Measurements from ENCODE around the gene SOWAHD.
"Not testable (repeated sequence)": the region's sequence is repeated elsewhere in the genome, so short reads cannot be mapped to it uniquely, and the experiment has no call there.

Gene SOWAHD

DNA sequence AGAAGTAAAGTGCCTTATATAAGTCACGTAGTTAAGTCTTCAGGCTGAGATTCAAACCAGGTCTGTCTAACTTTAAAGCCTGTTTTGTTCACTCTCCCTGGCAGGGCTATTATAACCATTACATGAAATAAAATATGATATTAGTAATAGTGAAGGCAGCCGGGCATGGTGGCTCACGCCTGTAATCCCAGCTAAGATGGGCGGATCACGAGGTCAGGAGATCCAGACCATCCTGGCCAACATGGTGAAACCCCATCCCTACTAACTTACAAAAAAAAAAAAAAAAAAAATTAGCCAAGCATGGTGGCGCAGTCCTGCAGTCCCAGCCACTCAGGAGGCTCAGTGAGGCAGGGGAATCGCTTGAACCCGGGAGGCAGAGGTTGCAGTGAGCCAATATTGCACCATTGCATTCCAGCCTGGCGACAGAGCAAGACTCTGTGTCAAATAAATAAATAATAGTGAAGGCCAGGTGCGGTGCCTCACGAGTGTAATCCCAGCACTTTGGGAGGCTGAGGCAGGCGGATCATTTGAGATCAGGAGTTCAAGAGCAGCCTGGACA is 22.1 kb upstream of the SOWAHD start:
- Histone ChIP-seq H3K4me3 (ENCODE audit: low read depth, low read length) (no peak overlapping the region), H3K4me1 (ENCODE audit: control insufficient read depth, insufficient read depth, low read length) (no peaks in the 10 kb centered on the region), H3K9ac (ENCODE audit: low read length) (no peak overlapping the region), H3K36me3 (ENCODE audit: control insufficient read depth, insufficient read depth, low read length) (no peaks in the 10 kb centered on the region), H3K27ac (ENCODE audit: low read depth, low read length) (no peak overlapping the region), H3K27me3 (ENCODE audit: control insufficient read depth, insufficient read depth, low read length) (no peaks in the 10 kb centered on the region), H3K9me3 (ENCODE audit: control insufficient read depth, insufficient read depth, low read depth, low read length) (peaks cover 13% of the 10 kb centered on the region; the same call in 1 of the 2 replicates)

DNA sequence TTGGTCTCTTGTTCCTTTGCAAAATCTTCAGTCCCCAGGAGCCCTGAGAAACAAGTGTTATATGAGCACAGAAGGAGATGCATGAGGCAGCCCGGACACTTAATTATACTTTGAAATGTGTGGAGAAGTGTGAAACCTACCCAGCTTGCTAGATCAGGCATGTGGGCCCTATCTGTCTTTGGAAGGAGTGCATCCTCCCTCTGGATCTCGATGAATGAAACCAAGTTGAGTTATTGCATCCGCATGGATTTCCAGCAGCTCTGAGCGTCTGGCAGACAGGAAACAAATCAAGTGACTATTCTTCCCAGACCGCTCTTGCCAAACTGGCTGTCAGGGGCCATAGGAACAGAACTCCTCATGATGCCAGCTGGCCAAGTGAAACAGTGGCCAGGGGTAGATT is 19.6 kb upstream of the SOWAHD start:
- Histone ChIP-seq H3K36me3 (ENCODE audit: control insufficient read depth, insufficient read depth, low read length) (no peaks in the 10 kb centered on the region), H3K9ac (ENCODE audit: low read length) (no peak overlapping the region), H3K27me3 (ENCODE audit: control insufficient read depth, insufficient read depth, low read length) (no peaks in the 10 kb centered on the region), H3K9me3 (ENCODE audit: control insufficient read depth, insufficient read depth, low read depth, low read length) (peaks cover 5% of the 10 kb centered on the region; the same call in 1 of the 2 replicates), H3K4me1 (ENCODE audit: control insufficient read depth, insufficient read depth, low read length) (no peaks in the 10 kb centered on the region), H3K27ac (ENCODE audit: low read depth, low read length) (no peak overlapping the region), H3K4me3 (ENCODE audit: low read depth, low read length) (no peak overlapping the region)

DNA sequence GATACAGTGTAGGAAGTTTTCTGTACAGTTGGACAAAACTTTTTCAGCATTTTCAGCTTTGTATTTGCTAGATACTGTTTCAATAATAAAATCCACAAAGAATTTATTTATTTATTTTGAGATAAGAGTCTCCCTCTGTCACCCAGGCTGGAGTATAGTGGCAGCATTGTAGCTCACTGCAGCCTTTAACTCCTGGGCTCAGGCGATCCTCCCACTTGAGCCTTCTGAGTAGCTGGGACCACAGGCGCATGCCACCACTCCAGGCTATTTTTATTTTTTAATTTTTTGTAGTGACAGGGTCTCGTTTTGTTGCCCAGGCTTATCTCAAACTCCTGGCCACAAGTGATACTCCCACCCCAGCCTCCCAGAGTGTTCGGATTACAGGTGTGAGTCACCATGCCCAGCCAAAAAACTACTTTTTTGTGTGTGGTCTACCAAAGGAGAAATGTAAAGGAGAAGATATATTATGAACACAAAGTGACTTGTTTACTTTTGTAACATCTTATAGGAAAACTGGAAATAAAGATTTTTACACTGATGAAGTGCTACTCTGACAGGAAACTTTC is 13.0 kb upstream of the SOWAHD start:
- H3K4me1 ChIP-seq (ENCODE audit: control insufficient read depth, insufficient read depth, low read length): no peaks in the 10 kb centered on the region
- H3K9ac ChIP-seq (ENCODE audit: low read length): no peak overlapping the region
- no peak overlapping the region for H3K27ac ChIP-seq (ENCODE audit: low read depth, low read length)
- no peaks in the 10 kb centered on the region for H3K36me3 ChIP-seq (ENCODE audit: control insufficient read depth, insufficient read depth, low read length)
- H3K9me3 ChIP-seq (ENCODE audit: control insufficient read depth, insufficient read depth, low read depth, low read length): peaks cover 6% of the 10 kb centered on the region; the same call in 1 of the 2 replicates
- H3K4me3 ChIP-seq (ENCODE audit: low read depth, low read length): no peak overlapping the region
- H3K27me3 ChIP-seq (ENCODE audit: control insufficient read depth, insufficient read depth, low read length): no peaks in the 10 kb centered on the region

DNA sequence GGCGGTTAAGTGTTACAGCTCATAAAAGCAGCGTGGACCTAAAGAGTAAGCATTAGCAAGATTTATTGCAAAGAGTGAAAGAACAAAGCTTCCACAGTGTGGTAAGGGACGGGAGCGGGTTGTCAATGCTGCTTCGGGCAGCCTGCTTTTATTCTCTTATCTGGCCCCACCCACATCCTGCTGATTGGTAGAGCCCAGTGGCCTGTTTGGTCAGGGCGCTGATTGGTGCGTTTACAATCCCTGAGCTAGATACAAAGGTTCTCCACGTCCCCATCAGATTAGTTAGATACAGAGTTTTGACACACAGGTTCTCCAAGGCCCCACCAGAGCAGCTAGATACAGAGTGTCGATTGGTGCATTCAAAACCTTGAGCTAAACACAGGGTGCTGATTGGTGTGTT is 8.3 kb upstream of the SOWAHD start:
- H3K36me3 ChIP-seq (ENCODE audit: control insufficient read depth, insufficient read depth, low read length); H3K4me1 ChIP-seq (ENCODE audit: control insufficient read depth, insufficient read depth, low read length); H3K27me3 ChIP-seq (ENCODE audit: control insufficient read depth, insufficient read depth, low read length); H3K4me3 ChIP-seq (ENCODE audit: low read depth, low read length); H3K27ac ChIP-seq (ENCODE audit: low read depth, low read length); H3K9ac ChIP-seq (ENCODE audit: low read length): not testable (repeated sequence)
- peaks cover 13% of the 10 kb centered on the region; the same call in 1 of the 2 replicates for H3K9me3 ChIP-seq (ENCODE audit: control insufficient read depth, insufficient read depth, low read depth, low read length)

DNA sequence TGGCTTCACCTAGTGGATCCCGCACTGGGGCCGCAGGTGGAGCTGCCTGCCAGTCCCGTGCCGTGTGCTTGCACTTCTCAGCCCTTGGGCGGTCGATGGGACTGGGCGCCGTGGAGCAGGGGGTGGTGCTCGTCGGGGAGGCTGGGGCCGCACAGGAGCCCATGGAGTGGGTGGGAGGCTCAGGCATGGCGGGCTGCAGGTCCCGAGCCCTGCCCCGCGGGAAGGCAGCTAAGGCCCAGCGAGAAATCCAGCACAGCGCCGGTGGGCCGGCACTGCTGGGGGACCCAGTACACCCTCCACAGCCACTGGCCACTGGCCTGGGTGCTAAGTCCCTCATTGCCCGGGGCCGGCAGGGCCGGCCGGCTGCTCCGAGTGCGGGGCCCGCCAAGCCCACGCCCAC is 7.6 kb upstream of the SOWAHD start:
- H3K4me3 ChIP-seq (ENCODE audit: low read depth, low read length); H3K27me3 ChIP-seq (ENCODE audit: control insufficient read depth, insufficient read depth, low read length); H3K4me1 ChIP-seq (ENCODE audit: control insufficient read depth, insufficient read depth, low read length); H3K9ac ChIP-seq (ENCODE audit: low read length); H3K27ac ChIP-seq (ENCODE audit: low read depth, low read length); H3K36me3 ChIP-seq (ENCODE audit: control insufficient read depth, insufficient read depth, low read length): not testable (repeated sequence)
- peaks cover 13% of the 10 kb centered on the region; the same call in 1 of the 2 replicates for H3K9me3 ChIP-seq (ENCODE audit: control insufficient read depth, insufficient read depth, low read depth, low read length)

DNA sequence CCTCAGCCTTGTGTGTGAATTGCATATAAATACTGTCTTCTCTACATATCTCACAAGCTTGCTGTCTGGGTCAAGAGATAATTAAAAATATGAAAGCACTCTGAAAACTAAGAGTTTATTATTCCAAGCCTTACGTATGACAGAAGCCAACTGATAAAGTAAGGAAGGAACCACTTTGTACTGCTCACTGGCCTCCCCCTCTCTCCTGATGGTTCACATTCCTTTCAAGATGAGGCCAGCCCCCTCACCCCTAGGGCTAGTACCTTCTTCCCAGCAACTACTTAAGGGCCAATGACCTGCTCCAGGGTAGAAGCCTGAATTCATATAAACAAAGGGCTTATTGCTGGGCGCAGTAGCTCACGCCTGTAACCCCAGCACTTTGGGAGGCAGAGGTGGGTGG is 5.4 kb upstream of the SOWAHD start:
- no peak overlapping the region for H3K9ac ChIP-seq (ENCODE audit: low read length)
- no peaks in the 10 kb centered on the region for H3K36me3 ChIP-seq (ENCODE audit: control insufficient read depth, insufficient read depth, low read length)
- peaks cover 25% of the 10 kb centered on the region for H3K4me1 ChIP-seq (ENCODE audit: control insufficient read depth, insufficient read depth, low read length)
- peaks cover 8% of the 10 kb centered on the region; the same call in 1 of the 2 replicates for H3K27me3 ChIP-seq (ENCODE audit: control insufficient read depth, insufficient read depth, low read length)
- no peak overlapping the region for H3K27ac ChIP-seq (ENCODE audit: low read depth, low read length)
- peaks cover 13% of the 10 kb centered on the region; the same call in 1 of the 2 replicates for H3K9me3 ChIP-seq (ENCODE audit: control insufficient read depth, insufficient read depth, low read depth, low read length)
- no peak overlapping the region for H3K4me3 ChIP-seq (ENCODE audit: low read depth, low read length)

DNA sequence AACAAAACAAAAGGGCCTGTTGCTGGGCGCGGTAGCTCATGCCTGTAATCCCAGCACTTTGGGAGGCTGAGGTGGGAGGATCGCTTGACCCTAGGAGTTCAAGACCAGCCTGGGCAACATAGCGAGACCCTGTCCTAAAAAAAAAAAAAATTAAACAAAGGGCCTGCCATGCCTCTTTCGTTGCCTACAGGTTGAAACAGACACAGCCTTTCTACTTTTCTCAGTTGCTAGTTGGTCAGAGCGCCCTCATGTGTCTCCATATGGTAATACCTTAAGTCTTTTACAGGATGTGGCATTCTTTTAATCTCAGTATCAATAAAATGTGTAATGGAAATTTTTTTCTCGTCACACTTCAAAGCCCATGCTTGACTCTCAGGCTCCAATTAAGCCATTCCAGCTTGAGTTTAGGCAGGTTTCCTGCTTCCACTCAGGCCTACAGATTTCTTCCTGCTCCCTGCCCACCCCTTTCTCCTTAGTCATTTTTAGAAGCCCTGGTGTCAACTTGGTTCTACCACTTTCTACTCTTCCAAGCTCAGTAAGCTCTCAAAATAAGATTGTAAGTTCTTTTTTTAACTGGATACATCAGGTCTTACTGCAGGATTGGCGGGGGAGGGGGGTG is 4.6 kb upstream of the SOWAHD start:
- H3K36me3 ChIP-seq (ENCODE audit: control insufficient read depth, insufficient read depth, low read length): no peaks in the 10 kb centered on the region
- H3K27me3 ChIP-seq (ENCODE audit: control insufficient read depth, insufficient read depth, low read length): peaks cover 12% of the 10 kb centered on the region
- H3K4me3 ChIP-seq (ENCODE audit: low read depth, low read length): no peak overlapping the region
- H3K27ac ChIP-seq (ENCODE audit: low read depth, low read length): no peak overlapping the region
- H3K4me1 ChIP-seq (ENCODE audit: control insufficient read depth, insufficient read depth, low read length): peaks cover 25% of the 10 kb centered on the region
- H3K9ac ChIP-seq (ENCODE audit: low read length): no peak overlapping the region
- peaks cover 12% of the 10 kb centered on the region; the same call in 1 of the 2 replicates for H3K9me3 ChIP-seq (ENCODE audit: control insufficient read depth, insufficient read depth, low read depth, low read length)

DNA sequence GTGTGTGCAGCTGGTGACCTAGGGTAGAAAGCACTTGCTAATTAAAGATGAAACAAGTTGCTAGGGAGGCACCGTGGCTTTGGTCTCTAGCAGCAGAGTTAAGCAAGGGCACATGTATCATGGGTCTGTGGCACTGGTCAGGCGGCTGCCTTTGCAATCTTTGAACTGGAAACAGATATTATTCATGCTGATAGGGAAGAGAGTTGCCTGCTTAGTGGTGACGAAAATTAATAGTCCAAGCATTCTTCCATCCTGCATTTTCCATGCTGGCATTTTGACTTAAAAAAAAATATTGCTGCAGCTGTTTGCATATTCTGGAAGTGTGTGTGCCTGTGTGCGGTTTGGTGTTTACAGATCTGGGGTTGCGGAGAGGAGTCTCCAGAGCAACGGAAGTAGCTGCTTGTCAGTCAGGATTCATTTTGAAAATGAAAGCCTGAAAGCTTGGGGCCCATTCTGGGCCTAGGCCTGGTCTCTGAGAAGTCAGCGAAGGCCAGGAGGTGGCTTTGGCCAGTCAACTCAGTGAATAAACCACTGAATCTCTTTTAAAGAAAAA is 2.3 kb upstream of the SOWAHD start:
- Histone ChIP-seq H3K27ac (ENCODE audit: low read depth, low read length) (no peak overlapping the region), H3K9ac (ENCODE audit: low read length) (no peak overlapping the region), H3K27me3 (ENCODE audit: control insufficient read depth, insufficient read depth, low read length) (peaks cover 29% of the 10 kb centered on the region), H3K36me3 (ENCODE audit: control insufficient read depth, insufficient read depth, low read length) (no peaks in the 10 kb centered on the region), H3K9me3 (ENCODE audit: control insufficient read depth, insufficient read depth, low read depth, low read length) (peaks cover 6% of the 10 kb centered on the region; the same call in 1 of the 2 replicates), H3K4me1 (ENCODE audit: control insufficient read depth, insufficient read depth, low read length) (peaks cover 32% of the 10 kb centered on the region), H3K4me3 (ENCODE audit: low read depth, low read length) (no peak overlapping the region)

DNA sequence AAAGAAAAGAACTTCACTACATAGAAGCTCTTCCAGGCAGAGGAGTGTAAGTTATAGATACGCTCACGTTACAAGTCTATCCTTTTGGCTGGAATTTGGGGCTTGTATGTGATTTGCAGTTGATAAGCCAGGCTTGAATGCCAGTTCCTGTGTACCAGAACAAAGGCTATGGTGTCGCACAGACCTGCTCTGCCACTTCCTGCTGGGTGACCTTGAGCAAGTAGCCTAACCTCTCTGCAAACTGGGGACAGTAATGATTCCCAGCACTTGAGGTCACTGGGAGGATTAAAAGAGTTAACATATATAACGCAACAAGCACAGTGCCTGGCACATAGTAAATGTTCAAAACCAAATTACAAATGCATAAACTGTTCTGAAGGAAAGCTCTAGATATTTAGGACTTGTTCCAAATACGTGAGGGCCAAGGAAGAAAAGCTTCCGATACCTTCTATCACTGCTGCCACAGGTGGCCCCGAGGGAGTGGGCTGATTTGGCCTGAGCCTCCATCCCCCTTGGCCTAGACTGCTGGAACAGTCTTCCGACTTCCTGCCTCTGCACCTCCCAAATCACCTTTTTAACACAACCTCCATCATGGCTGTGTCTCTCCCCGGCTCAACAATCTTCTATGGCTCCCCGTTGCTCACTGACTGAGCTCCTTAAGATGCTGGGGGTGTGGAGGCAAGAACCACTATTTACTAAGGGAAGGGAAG is 1.3 kb upstream of the SOWAHD start:
- H3K27ac ChIP-seq (ENCODE audit: low read depth, low read length): no peak overlapping the region; the same call in 1 of the 2 replicates
- peak overlapping the region; percentile 59 for H3K9ac ChIP-seq (ENCODE audit: low read length)
- peaks cover 32% of the 10 kb centered on the region for H3K4me1 ChIP-seq (ENCODE audit: control insufficient read depth, insufficient read depth, low read length)
- no peaks in the 10 kb centered on the region for H3K36me3 ChIP-seq (ENCODE audit: control insufficient read depth, insufficient read depth, low read length)
- peaks cover 6% of the 10 kb centered on the region; the same call in 1 of the 2 replicates for H3K9me3 ChIP-seq (ENCODE audit: control insufficient read depth, insufficient read depth, low read depth, low read length)
- peaks cover 29% of the 10 kb centered on the region for H3K27me3 ChIP-seq (ENCODE audit: control insufficient read depth, insufficient read depth, low read length)
- peak overlapping the region; percentile 58; the same call in 1 of the 2 replicates for H3K4me3 ChIP-seq (ENCODE audit: low read depth, low read length)

DNA sequence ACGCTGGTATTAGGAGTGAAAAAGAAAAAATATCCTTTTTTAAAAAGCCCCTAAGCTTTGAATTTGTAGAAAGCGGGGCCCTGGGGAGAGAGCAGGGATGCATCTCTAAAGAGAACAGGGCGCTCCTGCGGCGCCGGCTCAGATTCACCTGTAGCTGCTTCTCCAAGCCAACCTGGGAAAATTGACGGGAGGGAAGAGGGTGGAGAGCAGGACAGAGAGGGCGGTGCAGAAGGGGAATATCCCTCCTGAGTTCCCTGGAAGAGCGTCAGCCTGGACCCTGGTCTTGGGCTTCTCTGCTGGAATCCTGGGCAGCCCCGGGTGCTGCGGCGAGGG is 776 bp upstream of the SOWAHD start:
- peak overlapping the region; percentile 58 for H3K4me3 ChIP-seq (ENCODE audit: low read depth, low read length)
- H3K4me1 ChIP-seq (ENCODE audit: control insufficient read depth, insufficient read depth, low read length): peaks cover 30% of the 10 kb centered on the region
- no peaks in the 10 kb centered on the region for H3K36me3 ChIP-seq (ENCODE audit: control insufficient read depth, insufficient read depth, low read length)
- H3K27me3 ChIP-seq (ENCODE audit: control insufficient read depth, insufficient read depth, low read length): peaks cover 29% of the 10 kb centered on the region
- peak overlapping the region; percentile 59 for H3K9ac ChIP-seq (ENCODE audit: low read length)
- no peak overlapping the region; the same call in 1 of the 2 replicates for H3K27ac ChIP-seq (ENCODE audit: low read depth, low read length)
- peaks cover 5% of the 10 kb centered on the region; the same call in 1 of the 2 replicates for H3K9me3 ChIP-seq (ENCODE audit: control insufficient read depth, insufficient read depth, low read depth, low read length)
